ENCODE data around the gene MYO18B.

DNA sequence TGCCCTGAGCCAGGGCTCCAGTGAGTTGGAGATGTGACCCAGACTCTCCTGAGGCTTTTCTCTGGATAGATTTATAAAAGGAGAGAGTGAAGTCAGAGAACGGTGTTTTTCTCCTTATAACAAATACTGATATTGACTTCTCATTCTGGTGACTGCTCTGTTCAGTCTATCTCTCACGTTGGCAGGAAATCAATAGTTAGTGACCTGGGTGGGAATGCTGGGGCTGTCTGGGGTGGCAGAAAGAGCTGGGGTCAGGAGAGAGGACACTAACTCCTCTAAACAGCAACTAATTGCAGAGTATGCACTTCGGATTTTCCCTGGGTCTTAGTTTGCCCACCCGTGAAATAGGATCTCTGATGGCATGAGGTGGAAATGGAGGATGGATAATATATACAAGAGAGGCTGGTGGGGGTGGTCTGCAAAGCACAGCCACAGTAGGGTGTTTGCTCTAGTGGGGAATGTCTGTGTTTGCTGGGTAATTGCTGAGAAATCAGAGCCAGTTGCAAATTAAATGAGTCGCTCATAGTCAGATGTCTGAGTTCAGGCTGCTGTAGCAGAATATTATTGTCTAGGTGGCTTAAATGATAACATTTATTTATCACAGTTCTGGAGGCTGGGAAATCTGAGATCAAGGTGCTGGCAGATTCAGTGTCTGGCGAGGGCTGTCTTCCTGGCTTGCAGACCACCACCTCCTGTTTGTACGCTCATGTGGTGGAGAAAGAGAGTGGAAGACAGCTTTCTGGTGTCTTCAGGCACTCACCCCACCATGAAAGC is 167.8 kb downstream of the MYO18B start:
- TF ChIP-seq, protein P1, sequence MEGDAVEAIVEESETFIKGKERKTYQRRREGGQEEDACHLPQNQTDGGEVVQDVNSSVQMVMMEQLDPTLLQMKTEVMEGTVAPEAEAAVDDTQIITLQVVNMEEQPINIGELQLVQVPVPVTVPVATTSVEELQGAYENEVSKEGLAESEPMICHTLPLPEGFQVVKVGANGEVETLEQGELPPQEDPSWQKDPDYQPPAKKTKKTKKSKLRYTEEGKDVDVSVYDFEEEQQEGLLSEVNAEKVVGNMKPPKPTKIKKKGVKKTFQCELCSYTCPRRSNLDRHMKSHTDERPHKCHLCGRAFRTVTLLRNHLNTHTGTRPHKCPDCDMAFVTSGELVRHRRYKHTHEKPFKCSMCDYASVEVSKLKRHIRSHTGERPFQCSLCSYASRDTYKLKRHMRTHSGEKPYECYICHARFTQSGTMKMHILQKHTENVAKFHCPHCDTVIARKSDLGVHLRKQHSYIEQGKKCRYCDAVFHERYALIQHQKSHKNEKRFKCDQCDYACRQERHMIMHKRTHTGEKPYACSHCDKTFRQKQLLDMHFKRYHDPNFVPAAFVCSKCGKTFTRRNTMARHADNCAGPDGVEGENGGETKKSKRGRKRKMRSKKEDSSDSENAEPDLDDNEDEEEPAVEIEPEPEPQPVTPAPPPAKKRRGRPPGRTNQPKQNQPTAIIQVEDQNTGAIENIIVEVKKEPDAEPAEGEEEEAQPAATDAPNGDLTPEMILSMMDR (IDR thresholded peaks at IDR 0.05): no peak
- no peak for TF ChIP-seq EZH2 (IDR thresholded peaks at IDR 0.05; ENCODE audit: borderline replicate concordance, insufficient read depth, low read depth, low read length, poor library complexity, severe bottlenecking)
